GM21447 (cell line): Measurements from ENCODE around the gene THAP12.
"Not testable (repeated sequence)": the region's sequence is repeated elsewhere in the genome, so short reads cannot be mapped to it uniquely, and the experiment has no call there.

Experiments used
- ATAC-seq: cut with Tn5 transposase; IDR thresholded peaks from one replicate; pipeline ENCODE4 v1.9.1; 2021; ENCODE audit not compliant: unreplicated experiment

THAP12 gene, protein sequence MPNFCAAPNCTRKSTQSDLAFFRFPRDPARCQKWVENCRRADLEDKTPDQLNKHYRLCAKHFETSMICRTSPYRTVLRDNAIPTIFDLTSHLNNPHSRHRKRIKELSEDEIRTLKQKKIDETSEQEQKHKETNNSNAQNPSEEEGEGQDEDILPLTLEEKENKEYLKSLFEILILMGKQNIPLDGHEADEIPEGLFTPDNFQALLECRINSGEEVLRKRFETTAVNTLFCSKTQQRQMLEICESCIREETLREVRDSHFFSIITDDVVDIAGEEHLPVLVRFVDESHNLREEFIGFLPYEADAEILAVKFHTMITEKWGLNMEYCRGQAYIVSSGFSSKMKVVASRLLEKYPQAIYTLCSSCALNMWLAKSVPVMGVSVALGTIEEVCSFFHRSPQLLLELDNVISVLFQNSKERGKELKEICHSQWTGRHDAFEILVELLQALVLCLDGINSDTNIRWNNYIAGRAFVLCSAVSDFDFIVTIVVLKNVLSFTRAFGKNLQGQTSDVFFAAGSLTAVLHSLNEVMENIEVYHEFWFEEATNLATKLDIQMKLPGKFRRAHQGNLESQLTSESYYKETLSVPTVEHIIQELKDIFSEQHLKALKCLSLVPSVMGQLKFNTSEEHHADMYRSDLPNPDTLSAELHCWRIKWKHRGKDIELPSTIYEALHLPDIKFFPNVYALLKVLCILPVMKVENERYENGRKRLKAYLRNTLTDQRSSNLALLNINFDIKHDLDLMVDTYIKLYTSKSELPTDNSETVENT

DNA sequence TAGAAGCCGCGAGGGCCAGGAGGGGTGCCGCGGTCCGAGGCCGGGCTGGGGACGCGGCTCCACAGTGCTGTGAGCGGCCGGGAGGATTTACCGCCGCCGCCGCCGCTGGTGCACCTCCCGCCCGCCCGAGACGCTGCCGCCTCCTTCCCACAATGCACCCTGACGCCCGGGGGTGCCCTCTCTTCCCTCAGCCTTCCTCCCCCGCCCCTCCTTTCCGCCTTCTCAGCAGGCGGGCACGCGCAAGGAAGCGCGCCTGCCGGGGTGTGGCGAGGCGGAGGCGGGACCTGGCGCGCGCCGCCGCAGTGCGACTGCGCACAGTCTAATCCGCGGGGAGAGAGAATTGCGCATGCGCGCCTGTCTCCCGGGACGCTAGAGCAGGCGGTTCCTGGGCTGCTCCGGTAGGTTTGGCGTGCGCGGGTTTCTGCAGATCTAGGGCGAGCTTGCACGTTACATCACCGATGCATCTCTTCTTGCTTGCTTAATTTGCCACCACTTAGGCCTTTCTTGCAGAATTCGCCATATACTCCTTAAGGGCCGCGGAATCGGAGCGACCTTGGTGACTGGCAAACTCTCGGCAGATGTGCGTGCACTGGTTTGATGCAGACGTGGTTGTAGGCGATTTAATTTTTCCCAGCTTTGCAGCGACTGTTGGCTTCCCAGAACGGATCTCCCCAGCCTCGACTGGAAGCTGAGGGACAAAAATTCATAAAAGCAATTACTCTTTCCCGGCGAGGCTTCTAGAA is at the start of gene THAP12, which contains the start of gene GVQW3:
TSS of gene THAP12 (minus strand) at position 156 of the 743 bp plus-strand sequence. CDS start 296 bp downstream, outside the sequence.
TSS of gene GVQW3 (plus strand) at position 347 of the 743 bp plus-strand sequence. CDS start 506 bp downstream, outside the sequence.
- peak; percentile 71 for ATAC-seq

DNA sequence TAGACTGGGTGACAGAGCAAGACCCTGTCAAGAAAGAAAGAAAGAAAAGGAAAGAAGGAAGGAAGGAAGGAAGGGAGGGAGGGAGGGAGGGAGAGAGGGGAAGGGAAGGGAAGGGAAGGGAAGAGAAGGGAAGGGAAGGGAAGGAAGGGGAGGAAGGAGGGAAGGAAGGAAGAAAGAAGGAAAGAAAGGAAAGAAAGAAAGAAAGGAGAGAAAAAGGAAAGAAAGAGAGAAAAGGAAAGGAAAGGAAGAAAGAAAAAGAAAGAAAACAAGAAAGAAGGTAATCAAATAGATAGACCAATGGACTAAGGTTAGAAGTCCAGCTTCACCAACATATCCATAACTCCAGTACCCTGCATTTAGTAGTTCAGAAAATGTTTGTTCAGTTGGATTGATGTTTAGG is 45.7 kb upstream of the THAP12 start:
- ATAC-seq = no peak

DNA sequence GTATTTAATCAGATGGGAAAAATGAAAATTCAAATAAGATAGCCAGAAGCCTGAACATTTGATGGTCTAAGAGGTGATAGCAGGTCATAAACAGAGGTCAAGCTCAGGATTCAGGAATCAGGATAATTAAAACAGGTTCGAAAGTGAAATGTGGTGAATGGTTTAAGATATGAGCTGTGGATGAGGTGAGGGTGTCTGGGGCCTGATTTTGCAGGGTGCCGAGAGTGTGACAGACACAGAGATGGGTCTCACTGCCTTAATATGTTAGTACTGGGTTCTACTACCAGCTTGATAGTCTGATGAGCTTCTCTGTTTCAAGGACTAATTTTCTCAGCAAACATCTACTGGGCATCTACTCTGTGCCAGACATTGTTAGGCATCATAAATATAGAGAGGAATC is 44.0 kb upstream of the THAP12 start:
- no peak for ATAC-seq

DNA sequence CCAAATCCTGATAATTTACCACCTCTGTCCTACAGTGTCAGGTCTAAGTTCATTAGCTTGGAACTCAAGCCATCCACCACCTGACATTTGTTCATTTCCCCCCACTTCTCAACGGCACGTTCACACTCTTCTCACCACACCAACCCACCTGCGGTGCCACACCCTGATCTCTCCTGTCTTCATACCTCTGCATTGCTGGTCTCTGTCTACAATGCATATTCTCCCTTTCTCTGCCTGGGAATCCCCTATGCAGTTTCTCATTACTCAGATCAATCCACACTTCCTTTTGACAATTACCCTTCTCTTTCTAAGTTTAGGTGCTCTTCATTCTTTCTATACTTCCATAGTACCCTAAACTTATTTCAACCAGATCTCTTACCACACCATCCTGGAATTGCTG is 43.4 kb upstream of the THAP12 start:
- ATAC-seq = peak; percentile 74

DNA sequence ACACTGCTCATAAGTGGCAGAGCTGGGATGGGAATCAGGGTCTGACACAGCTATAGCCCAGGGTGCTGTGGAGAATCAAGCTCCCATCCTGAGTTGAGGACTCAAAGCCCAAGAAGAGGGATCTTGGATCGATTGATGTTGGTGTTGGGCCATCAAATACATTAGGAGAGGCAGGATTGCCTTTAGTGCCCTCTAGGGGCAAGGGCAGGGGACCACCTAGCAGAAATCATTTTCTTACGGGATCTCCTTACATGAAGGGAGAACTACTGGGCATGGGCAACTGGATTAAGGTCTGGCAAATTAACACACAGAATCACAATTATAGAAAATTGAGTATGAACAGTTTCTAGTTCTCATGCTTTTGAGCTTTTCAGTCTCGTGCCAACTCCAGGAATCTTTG is 39.0 kb upstream of the THAP12 start:
- ATAC-seq = no peak

DNA sequence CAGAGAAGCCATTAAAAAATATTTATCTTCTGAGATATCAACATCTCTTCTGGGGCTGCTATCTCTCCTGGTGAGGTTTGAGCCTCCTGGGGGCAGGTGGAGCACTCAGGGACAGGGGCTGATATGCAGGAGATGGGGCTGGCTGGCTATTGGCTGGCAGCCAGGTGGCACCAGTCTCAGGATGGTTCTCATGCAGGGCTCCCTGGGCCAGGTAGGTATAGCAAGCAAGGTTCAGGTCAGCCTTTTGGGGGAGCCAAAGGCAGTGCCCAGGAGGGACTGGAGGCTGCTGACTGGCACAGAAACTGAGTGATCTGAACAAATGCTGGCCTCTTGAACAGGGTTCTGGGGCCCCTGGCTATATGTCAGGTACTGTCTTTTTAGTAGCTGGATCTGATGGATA is 34.1 kb upstream of the THAP12 start:
- ATAC-seq = no peak

DNA sequence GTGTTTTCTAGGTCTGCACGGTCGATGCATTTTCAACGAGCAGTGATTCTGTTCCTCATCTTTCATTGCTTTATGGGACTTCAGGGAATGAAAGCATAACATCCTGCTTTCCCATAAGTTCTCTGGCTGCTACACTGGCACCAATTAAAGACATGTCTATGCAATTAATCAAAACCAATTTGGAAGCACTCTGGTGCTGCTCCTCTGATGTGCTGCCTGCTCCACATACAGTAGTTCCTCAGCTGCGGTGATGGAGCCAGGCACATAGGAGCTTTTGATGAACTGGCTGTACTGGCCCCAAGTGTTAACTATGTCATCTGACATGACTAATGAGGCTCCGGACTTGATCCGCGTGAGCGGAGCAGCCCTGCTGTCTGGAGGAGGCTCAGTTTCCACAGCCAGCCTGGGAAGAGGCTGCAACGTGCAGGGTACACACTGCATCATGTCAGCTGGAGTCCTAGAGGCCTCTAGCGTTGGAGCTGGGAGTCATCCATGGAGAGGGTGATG is 30.0 kb upstream of the THAP12 start:
- ATAC-seq = no peak

DNA sequence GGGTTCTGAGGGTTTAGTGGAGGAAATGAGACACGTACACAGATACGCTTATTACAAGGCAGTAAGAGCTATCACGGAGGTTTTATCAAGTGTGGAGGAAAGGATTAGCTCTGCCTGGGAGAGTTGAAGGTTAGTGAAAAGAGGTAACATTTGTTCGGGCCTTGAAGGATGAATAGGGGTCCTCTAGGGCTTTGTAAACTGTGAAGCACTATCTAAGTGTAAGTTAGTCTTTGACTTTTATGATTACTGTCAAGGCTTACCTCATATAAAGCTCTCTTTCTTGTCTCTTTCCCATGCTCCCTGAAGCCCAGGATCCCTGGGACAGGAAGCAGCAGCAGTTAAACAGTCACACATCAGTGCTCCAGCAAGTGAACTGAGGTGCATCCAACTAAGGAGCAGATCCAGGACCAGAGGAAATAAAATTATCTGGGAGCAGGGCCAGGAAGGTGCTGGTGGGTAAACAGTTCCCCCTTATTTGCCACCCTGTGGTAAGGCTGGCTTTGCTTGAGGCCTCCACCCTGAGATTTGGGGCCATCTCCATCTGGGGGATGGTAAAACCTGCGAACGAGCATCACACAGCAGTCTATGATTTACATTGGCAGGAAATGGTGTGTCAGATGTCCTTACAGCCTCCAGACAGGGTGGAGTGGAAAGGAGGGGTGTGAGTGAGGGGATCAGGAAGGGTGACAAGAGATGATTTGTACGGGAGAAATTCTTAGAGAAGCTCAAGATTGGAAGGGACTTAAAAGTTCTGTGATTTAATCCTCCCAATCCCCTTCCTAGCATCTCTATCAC is 27.4 kb upstream of the THAP12 start:
- no peak for ATAC-seq

DNA sequence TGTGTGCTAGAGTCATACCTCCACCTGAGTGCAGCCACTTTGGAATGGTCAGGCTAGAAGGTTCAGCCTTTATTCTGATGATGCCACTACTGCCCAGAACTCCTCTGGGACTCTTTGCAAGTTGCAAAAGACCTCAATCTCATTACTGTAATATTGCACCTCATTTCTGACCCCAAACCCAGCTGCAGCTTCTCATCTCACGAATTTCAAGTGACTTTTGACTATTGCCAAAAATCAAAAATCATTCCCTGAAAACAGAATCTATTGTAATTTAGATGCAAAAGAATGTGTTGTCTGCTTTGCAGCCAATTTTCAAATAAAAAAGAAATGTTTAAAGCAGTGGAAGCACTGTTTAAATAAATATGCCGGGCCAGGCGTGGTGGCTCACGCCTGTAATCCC is 25.4 kb upstream of the THAP12 start:
- ATAC-seq = no peak

DNA sequence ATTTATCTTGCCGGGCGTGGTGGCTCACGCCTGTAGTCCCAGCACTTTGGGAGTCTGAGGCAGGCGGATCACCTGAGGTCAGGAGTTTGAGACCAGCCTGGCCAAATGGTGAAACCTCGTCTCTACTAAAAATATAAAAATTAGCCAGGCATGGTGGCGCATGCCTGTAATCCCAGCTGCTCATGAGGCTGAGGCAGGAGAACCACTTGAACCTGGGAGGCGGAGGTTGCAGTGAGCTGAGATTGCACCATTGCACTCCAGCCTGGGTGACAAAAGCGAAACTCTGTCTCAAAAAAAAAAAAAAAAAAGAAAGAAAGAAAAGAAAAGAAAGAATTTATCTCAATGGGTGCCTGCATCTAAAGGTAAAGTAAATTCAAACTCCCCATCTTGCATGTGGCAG is 20.6 kb upstream of the THAP12 start:
- not testable (repeated sequence) for ATAC-seq

DNA sequence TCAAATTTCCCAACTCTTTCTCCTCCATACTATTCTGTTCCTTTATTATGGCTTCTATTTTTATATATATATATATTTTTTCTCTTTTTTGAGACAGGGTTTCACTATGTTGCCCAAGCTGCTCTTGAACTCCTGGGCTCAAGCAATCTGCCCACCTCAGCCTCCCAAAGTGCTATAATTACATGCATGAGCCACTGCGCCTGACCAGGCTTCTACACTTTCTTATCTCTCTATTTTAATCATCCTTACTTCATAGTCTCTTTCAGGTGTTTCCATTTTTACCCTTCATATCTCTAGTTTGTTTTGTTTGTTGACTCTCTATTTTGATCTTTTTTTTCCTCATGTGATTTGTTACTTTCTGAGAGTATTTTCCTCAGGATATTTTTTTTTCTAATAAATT is 20.0 kb upstream of the THAP12 start:
- no peak for ATAC-seq

DNA sequence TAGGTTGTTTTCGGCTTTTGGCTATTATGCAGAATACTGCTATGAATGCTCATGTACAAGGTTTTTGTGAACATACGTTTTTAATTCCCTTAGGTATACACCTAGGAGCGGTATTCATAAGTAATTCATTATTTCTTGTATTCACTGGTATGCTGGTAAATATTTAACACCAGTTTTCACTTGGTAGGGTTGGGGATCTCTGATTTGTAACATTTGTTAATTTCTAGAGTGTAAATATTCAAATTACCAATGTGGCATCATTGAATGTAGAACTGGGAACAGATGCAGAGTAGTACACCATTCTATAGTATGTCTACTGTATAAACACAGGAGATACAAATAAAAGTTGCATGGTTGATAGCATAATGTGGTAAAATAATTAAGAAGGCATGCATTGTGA is 16.5 kb upstream of the THAP12 start:
- ATAC-seq = peak; percentile 55

DNA sequence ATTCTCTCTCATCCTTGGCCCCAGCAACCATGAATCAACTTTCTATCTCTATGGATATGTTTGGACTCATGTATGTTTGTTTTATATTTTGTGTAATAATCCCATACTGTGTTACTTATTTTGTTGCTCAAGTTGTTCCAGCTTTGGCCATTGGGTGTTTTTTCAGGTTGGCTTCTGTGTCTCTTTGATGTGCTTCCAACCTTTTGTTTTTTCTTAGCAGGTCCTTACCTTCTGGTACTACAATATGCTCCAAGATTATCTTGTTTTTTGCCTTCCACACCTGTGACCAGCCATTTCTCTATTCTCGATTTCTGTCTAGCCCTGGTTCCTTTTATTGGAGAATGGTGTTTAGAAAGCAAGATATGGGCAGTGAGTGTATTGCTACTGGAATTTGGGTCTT is 14.4 kb upstream of the THAP12 start:
- no peak for ATAC-seq

DNA sequence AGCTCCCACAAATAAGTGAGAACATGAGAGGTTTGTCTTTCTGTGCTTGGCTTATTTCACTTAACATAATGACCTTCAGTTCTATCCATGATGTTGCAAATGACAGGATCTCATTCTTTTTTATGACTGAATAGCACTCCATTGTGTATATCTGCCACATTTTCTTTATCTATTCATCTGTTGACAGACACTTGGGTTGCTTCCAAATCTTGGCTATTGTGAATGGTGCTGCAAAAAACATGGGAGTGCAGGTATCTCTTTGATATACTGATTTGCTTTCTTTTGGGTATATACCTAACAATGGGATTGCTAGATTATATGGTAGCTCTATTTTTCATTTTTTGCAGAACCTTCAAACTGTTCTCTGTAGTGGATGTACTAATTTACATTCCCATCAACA is 13.5 kb upstream of the THAP12 start:
- no peak for ATAC-seq

DNA sequence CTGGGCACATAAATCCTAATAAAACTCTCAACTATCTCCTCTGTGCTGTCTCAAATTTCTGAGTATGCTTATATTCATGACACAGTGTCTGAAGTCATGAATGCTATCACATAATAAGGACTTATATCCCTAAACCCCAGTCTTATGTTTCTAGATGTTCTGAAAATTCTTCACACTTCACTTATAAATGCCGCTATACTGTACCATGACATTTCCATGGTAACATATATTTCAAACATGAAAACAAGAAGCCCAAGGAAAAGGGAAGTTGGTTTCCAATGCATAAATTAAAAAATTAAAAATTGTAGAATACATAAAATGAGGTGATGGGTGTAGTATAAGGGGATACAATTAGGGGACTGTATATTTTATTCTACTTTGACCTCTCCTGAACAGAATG is 11.9 kb upstream of the THAP12 start:
- no peak for ATAC-seq

DNA sequence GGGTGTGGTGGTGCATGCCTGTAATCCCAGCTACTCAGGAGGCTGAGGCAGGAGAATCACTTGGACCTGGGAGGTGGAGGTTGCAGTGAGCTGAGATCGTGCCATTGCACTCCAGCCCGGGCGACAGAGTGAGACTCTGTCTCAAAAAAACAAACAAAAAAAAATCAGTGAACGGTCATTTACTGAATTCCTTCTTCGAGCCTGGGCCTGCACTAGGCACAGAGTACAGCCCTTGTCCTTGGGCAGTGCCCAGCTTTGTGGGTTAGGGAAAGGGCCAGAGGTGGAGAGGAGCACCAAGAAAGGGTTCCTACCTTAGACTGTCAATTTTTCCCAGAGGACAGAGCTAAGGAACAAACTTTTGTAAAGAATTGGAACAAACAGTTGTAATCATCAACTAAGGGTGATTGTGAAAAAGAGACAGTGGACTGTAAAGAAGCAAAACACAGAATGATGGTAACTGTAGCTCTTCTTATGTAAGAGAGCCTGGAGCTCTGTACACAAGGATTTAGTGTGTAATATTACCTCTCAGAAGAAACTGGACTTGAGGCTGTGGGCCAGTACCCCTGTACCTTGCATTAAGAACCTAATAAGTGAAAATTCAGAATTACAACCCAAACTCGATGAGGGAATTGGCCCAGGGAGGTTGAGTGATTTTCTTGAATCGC is 11.0 kb upstream of the THAP12 start:
- ATAC-seq = no peak

DNA sequence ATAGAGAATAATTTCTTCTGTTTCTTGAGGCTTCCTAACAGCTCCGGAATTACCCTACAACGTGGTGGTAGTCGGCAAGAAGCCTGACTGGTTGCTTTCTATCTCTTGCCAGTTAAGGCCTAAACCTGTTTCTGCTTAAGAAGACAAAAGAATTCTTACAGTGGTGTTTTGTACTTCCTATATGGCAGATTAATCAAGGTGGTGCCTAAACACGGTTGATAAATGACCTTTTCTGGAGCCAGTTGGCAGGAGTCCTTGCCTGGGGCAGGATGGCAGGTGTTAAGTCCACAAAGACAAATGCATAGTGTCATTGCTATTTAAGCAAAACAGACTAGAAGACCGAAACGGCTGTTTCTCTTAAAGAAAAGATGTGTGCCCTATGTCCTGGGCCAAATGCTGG is 10.1 kb upstream of the THAP12 start:
- no peak for ATAC-seq

DNA sequence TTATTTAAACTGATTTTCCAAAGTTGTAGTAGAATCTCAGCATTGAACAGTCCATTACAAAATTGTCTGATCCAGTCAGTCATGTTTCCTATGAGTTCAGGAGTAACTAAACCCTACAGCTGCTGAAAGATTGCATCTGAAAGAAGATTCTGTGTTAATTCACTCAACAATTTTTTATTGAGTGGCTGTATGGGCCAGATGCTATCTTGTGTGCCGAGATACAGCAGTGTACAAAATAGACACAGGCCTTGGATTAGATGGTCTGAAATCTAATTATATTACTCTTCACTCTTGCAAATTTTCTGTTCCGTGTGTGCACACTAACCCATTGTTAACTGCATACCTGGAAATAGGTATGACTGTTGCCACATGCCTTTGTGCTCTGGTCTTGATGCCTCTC is 7.5 kb upstream of the THAP12 start:
- no peak for ATAC-seq

DNA sequence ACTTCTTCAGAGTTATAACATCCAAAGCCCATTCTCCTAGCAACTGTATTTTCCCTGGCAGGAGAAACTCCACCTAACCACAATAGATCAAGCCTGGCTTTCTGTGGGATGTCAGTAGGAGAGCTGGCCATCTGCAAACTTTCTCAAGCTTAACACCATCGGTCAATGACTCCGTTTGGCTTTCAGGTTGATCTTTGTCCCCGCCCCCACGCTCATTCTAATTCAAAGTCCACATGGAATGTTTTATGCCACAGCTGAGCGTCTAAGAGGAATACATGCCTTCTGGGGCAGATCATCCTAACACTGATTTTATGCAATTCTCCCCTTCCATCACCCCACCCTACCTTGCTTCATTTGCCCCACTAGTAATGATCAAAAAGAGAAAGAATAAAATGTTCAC is 5.0 kb upstream of the THAP12 start:
- no peak for ATAC-seq

DNA sequence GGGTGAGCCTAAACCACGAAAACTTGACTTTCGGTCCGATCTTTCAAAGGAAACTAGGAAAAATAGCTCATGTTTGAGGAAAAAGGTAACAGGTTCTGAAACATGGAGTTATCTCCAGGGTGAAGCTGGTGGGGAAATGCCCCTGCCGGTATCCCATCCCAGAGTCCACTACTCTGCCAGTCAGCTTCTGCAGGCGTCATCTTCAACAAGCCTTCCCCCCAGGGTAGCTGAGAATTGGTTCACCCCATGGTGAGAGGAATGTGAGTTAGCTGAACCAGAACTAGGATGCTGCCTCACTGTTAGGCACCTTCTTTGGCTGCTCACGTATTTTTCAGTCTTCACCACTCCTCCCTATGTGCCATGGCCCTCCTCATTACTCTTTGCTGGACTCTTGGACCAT is 1.3 kb upstream of the THAP12 start:
- ATAC-seq = no peak
